ENCODE results near the gene IMMP2L.

GRCh38 chr7:111262293-111263116 is 299.8 kb downstream of the IMMP2L start:
- TF ChIP-seq CTCF (IDR thresholded peaks at IDR 0.05) (no peak), POLR2A (IDR thresholded peaks at IDR 0.05) (no peak)

Data from body of pancreas (tissue), 4 donors.